PC-3 (cell line): ENCODE measurements around the gene KCNA4. TPM values are rescaled to one million over a fixed set of nuclear protein-coding genes. Genes with fewer than 3 reads are reported as not detected.

Experiments used
- ATAC-seq: fragments of 200-7000 bp; cut with Tn5 transposase; 2 replicates; pipeline ENCODE4 v1.9.1; 2020; ENCODE audit warnings: mild to moderate bottlenecking, moderate library complexity
- BruUV-seq: library from RNA; stranded (reverse); fragments of 400-500 nt; replicated peaks from 2 replicates; lab custom pipeline; 2021; lab: Mats Ljungman, UMichigan
- CTCF ChIA-PET: fragments of 300-600 bp; sonication (Branson Sonifier 250); formaldehyde crosslinking; loops from one replicate; lab custom pipeline; 2022; ENCODE audit warnings: antibody characterized with exemption; lab: Charles Lee
- POLR2A ChIA-PET: fragments of 300-600 bp; sonication (Branson Sonifier 250); formaldehyde crosslinking; loops from one replicate; lab custom pipeline; 2022; ENCODE audit warnings: antibody characterized with exemption; ENCODE audit not compliant: unreplicated experiment; lab: Charles Lee
- DNase-seq: peaks from one replicate; pipeline ENCODE4 v3.0.0-alpha.2; 2015
- H2AFZ ChIP-seq: fragments of 300-600 bp; sonication (generic); 2 replicates; pipeline ENCODE4 v1.6.0; 2016; ENCODE audit warnings: antibody characterized with exemption, low read length
- H3F3A ChIP-seq: fragments of 300-600 bp; sonication (generic); one replicate; pipeline ENCODE4 v1.6.0; 2017; ENCODE audit warnings: antibody characterized with exemption, low read length, control low read depth, mild to moderate bottlenecking; ENCODE audit not compliant: unreplicated experiment
- H3K27ac ChIP-seq: fragments of 300-600 bp; sonication (generic); 2 replicates; pipeline ENCODE4 v1.5.1; 2016; ENCODE audit warnings: mild to moderate bottlenecking, low read length
- H3K27me3 ChIP-seq: fragments of 300-600 bp; sonication (generic); 2 replicates; pipeline ENCODE4 v1.6.1; 2016; ENCODE audit warnings: low read length, mixed read lengths
- H3K36me3 ChIP-seq: fragments of 300-600 bp; sonication (generic); 2 replicates; pipeline ENCODE4 v1.6.1; 2016; ENCODE audit warnings: low read depth, mixed run types, low read length, mixed read lengths
- H3K4me1 ChIP-seq: fragments of 300-600 bp; sonication (generic); 2 replicates; pipeline ENCODE4 v1.5.1; 2016; ENCODE audit warnings: low read length; ENCODE audit not compliant: insufficient read depth
- H3K4me2 ChIP-seq: fragments of 300-600 bp; sonication (generic); 2 replicates; pipeline ENCODE4 v1.6.0; 2016; ENCODE audit warnings: low read length
- H3K4me3 ChIP-seq: fragments of 300-600 bp; sonication (generic); 2 replicates; pipeline ENCODE4 v1.5.1; 2016; ENCODE audit warnings: mild to moderate bottlenecking, low read length, mixed read lengths
- H3K79me2 ChIP-seq: fragments of 300-600 bp; sonication (generic); 2 replicates; pipeline ENCODE4 v1.6.1; 2017; ENCODE audit warnings: low read length, mixed read lengths
- H3K9ac ChIP-seq: fragments of 300-600 bp; sonication (generic); 2 replicates; pipeline ENCODE4 v1.6.0; 2016; ENCODE audit warnings: mild to moderate bottlenecking, low read length
- H3K9me2 ChIP-seq: fragments of 300-600 bp; sonication (generic); replicated peaks from 2 replicates; pipeline ENCODE4 v1.6.1; 2016; ENCODE audit warnings: mixed run types, low read length, mixed read lengths
- H3K9me3 ChIP-seq: fragments of 300-600 bp; sonication (generic); 2 replicates; pipeline ENCODE4 v1.6.1; 2016; ENCODE audit warnings: low read length, mixed read lengths
- H4K20me1 ChIP-seq: fragments of 300-600 bp; sonication (generic); 2 replicates; pipeline ENCODE4 v1.6.1; 2016; ENCODE audit warnings: low read length, mixed read lengths
- EZH2 ChIP-seq: fragments of 300-600 bp; sonication (generic); IDR thresholded peaks from one replicate; pipeline ENCODE4 v1.6.1; 2017; ENCODE audit warnings: antibody characterized with exemption, mild to moderate bottlenecking, low read length; ENCODE audit not compliant: unreplicated experiment
- EZH2phosphoT487 ChIP-seq: fragments of 300-600 bp; sonication (generic); IDR thresholded peaks from 2 replicates; pipeline ENCODE4 v1.6.1; 2018; ENCODE audit warnings: mild to moderate bottlenecking, antibody characterized with exemption, low read length, borderline replicate concordance
- intact Hi-C: fragments of 100-400 bp; cut with micrococcal nuclease; formaldehyde crosslinking; loops from 2 replicates; pipeline ENCODE4 v1.9.0; 2023
- total RNA-seq: library from RNA; depleted of rRNA; stranded (reverse); fragments of >200 nt; gene quantifications from 2 replicates; pipeline ENCODE4 v1.2.3, GENCODE V29; 2014; rRNA removed
- TF ChIP-seq, protein P1 (sequence below): fragments of 300-600 bp; sonication (generic); conservative IDR thresholded peaks from 2 replicates; pipeline ENCODE4 v1.5.1; 2017; ENCODE audit warnings: antibody characterized with exemption, low read depth, mild to moderate bottlenecking, low read length

Gene KCNA4
- total RNA-seq, 1 experiment from 2014 or later: not detected

DNA sequence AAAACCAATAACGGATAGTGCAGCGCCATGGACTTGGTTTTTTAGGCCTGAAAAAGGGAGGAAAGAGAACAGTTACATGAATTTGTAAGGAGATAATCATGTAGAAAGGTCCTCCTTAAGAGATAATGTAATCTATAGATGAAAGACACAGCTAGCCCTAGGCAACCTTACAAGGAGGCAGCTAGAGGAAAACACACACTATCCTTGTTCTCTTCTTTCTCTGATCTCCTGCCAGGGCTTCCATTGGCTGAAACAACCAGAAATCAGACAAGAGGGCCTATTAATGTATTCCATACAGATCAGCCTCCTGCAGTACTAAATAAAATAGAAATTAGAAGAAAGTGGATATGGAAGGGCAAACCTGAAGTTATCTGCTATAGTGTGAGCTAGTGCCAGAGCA is 53.0 kb downstream of the KCNA4 start:
- H3K4me3 ChIP-seq: no peak overlapping the region
- no peaks in the 10 kb centered on the region for H3F3A ChIP-seq
- no peak overlapping the region for H3K9ac ChIP-seq
- TF ChIP-seq EZH2phosphoT487: no peak
- H3K27me3 ChIP-seq: no peaks in the 10 kb centered on the region
- no peaks in the 10 kb centered on the region for H3K4me1 ChIP-seq
- no peaks in the 10 kb centered on the region for H3K9me3 ChIP-seq
- no peaks in the 10 kb centered on the region for H4K20me1 ChIP-seq
- no peak overlapping the region for H2AFZ ChIP-seq
- no TSS peak for BruUV-seq
- H3K79me2 ChIP-seq: no peaks in the 10 kb centered on the region
- no peak overlapping the region for H3K4me2 ChIP-seq
- no peak overlapping the region for H3K27ac ChIP-seq
- no peak for ATAC-seq
- intact Hi-C loops: no loop called here
- ChIA-PET CTCF (no interaction called here), POLR2A (no interaction called here)
- H3K9me2 ChIP-seq: no peaks in the 10 kb centered on the region
- DNase-seq: no peak
- H3K36me3 ChIP-seq: no peaks in the 10 kb centered on the region

DNA sequence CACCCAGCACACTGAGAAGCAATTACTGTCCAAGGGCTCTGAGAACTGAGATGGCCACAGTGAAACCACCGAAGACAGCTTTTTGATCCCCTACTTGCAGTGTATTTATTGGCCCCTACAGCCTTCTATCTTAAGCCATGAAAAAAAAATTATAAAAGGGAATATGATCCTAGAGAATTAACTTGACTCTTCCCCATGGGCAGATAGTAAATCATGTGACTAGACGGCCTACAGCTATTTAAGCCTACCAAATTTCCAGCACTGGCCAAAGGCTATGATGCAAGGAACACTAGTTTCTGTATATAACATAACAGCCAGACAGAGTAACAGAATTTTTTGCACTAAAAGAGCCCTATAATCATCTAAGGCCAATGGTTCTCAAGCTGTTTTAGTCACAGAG is 53.8 kb downstream of the KCNA4 start:
- H3K9me3 ChIP-seq: no peaks in the 10 kb centered on the region
- ChIA-PET CTCF (no interaction called here), POLR2A (no interaction called here)
- no peaks in the 10 kb centered on the region for H3F3A ChIP-seq
- no peaks in the 10 kb centered on the region for H3K27me3 ChIP-seq
- H3K9ac ChIP-seq: no peak overlapping the region
- ATAC-seq: no peak
- H3K4me3 ChIP-seq: no peak overlapping the region
- H2AFZ ChIP-seq: no peak overlapping the region
- intact Hi-C loops: no loop called here
- no peaks in the 10 kb centered on the region for H3K4me1 ChIP-seq
- no peaks in the 10 kb centered on the region for H3K36me3 ChIP-seq
- no peak overlapping the region for H3K4me2 ChIP-seq
- TF ChIP-seq EZH2phosphoT487: no peak
- no peak for TF ChIP-seq EZH2
- TF ChIP-seq, protein P1, sequence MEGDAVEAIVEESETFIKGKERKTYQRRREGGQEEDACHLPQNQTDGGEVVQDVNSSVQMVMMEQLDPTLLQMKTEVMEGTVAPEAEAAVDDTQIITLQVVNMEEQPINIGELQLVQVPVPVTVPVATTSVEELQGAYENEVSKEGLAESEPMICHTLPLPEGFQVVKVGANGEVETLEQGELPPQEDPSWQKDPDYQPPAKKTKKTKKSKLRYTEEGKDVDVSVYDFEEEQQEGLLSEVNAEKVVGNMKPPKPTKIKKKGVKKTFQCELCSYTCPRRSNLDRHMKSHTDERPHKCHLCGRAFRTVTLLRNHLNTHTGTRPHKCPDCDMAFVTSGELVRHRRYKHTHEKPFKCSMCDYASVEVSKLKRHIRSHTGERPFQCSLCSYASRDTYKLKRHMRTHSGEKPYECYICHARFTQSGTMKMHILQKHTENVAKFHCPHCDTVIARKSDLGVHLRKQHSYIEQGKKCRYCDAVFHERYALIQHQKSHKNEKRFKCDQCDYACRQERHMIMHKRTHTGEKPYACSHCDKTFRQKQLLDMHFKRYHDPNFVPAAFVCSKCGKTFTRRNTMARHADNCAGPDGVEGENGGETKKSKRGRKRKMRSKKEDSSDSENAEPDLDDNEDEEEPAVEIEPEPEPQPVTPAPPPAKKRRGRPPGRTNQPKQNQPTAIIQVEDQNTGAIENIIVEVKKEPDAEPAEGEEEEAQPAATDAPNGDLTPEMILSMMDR: no peak
- no peak overlapping the region for H3K27ac ChIP-seq
- no peaks in the 10 kb centered on the region for H3K9me2 ChIP-seq
- DNase-seq: no peak
- BruUV-seq: no TSS peak
- H4K20me1 ChIP-seq: no peaks in the 10 kb centered on the region
- no peaks in the 10 kb centered on the region for H3K79me2 ChIP-seq

DNA sequence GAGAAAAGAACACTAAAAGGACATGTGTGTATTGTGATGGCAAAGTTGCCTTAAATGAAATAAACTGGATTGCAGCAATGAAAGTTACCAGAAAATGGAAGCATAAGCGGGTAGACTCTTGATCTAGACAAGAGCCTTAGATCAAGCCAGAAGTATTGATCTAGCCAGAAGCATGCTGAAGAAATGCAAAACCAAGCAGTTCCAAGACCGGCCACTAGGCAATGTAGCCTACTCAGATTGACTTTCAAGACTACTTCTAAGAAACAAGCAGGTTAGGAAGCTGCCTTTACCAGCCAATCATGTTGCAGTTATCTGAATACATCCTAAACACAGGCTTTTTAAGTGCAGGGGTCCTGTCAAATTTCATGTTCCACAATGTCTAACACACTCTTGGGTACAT is 54.6 kb downstream of the KCNA4 start:
- CTCF ChIA-PET: no interaction called here
- ATAC-seq: no peak

More for the DNA sequence above, 54.6 kb downstream of the KCNA4 start:
- Histone ChIP-seq H3K4me2 (no peak overlapping the region), H3K27ac (no peak overlapping the region), H3K9ac (no peak overlapping the region), H3K4me1 (no peaks in the 10 kb centered on the region), H3K9me2 (no peaks in the 10 kb centered on the region), H3K9me3 (no peaks in the 10 kb centered on the region), H3K36me3 (no peaks in the 10 kb centered on the region), H3K27me3 (no peaks in the 10 kb centered on the region), H4K20me1 (no peaks in the 10 kb centered on the region), H3K4me3 (no peak overlapping the region), H3F3A (no peaks in the 10 kb centered on the region), H2AFZ (no peak overlapping the region), H3K79me2 (no peaks in the 10 kb centered on the region)
- peak; percentile 14 for DNase-seq
- no TSS peak for BruUV-seq
- POLR2A ChIA-PET: no interaction called here
- TF ChIP-seq, protein P1: peak; percentile 40; the same call in 1 of the 2 replicates
- TF ChIP-seq EZH2 (no peak), EZH2phosphoT487 (no peak)
- intact Hi-C loops: no loop called here

Other genes starting within 250 kb of the KCNA4 start
- not detected in 2 replicates for gene FSHB, start 214.0 kb upstream of the KCNA4 start, total RNA-seq